GM19193 (cell line): Measurements from ENCODE around the gene SOCS1.

Source experiments
- POLR2A ChIP-seq: IDR thresholded peaks from 4 replicates; pipeline ENCODE4 v1.6.1; 2011; ENCODE audit not compliant: insufficient read depth, insufficient read length; ENCODE audit errors: extremely low read depth

SOCS1 gene

DNA sequence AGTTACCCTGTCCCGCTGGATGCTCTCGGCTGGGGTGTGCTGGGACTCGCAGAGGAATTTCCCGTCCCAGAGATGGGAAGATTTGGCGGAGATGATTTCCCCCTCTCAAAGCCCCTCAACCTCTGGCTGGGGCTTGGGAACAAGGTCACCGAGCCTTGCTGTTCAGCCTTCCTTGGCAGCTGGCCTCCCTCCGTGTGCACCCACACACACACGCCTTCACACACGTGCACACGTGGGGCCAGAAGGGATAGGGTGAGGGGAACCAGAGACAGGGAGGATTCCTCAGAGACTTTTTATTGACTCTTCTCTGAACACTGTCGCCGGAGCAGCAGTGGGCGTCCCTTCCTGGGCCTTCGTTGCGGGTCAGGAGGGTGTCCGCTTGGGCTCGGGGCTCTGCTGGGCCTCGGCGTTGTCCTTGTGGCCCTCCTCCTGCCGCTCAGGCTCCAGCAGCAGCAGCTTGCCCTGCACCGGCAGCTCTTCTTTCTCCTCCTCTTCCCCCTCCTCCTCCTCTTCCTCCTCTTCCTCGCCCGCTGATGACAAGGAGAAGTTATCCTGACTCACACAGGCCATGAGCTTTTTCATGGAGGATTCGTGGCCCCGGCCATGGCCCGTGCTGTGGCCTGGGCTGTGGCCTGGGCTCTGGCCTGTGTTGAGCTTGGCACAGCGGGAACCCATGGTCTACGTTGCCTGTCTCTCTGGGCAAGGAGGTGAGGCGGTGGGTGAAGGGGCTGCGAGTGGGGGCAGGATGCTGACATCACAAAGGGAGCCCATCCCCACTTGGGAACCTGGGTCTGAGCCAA lies 17.1 kb upstream of the SOCS1 start, which contains the start of gene PRM3:
Gene PRM3 (minus strand): TSS at position 709 of the 800 bp plus-strand sequence. CDS start 34 bp downstream, at position 675.
- no peak for TF ChIP-seq POLR2A

DNA sequence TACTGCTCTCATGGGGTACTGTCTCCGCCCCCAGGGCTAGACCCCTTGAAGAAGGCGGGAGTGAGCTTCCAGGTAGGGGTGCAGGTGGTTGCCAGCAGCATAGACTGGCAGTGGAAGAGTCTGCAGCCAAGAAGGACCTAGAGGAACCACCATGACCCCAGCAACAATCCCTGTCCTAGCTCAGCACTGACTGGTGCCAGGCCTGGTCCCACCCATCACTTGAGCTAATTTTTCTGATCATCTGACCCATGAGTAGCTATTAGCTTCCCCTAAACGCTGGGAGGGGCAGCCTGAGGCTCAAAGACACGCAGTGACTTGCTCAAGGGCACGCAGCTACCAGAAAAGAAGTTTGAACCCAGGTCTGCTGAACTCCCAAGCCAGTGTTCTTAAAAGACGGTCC lies 16.5 kb upstream of the SOCS1 start:
- no peak for TF ChIP-seq POLR2A

DNA sequence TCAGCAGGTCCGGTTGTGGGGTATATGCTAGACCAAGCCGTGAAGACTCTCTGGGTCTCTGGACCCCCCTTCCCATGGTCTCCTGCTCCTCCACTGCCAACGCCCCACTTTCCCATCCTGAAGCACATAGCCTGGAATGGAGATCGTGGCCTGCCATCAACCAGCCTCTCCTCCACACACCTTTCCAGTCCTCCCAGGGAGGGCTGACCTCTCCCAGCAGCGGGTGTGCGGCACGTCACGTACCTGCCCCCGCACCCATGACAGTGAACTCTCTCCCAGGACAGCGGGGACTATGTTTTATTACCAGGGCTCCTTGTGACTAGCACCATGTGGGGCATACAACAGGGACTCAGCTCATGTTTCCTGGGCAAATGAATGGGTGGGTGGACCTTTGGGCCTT lies 15.6 kb upstream of the SOCS1 start:
- no peak for TF ChIP-seq POLR2A

DNA sequence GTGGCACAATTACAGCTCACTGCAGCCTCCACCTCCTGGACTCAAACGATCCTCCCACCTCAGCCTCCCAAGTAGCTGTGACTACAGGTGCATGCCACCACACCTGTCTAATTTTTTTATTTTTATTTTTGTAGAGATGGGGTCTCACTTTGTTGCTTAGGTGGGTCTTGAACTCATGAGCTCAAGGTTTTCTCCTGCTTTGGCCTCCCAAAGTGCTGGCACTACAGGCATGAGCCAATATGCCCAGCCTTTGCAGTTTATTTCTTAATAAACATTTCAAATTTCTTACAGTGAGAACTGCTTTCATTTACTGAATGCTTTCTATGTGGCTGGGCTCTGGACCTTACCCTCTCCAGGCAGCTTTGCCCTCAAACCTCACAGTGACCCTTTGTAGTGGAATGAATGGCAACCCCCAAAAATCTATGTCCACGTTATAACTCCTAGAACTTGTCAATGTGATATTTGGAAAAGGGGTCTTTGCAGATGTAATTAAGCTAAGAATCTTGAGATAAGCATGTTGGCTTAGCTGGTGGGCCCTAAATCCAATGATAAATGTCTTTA lies 14.7 kb upstream of the SOCS1 start:
- no peak for TF ChIP-seq POLR2A

DNA sequence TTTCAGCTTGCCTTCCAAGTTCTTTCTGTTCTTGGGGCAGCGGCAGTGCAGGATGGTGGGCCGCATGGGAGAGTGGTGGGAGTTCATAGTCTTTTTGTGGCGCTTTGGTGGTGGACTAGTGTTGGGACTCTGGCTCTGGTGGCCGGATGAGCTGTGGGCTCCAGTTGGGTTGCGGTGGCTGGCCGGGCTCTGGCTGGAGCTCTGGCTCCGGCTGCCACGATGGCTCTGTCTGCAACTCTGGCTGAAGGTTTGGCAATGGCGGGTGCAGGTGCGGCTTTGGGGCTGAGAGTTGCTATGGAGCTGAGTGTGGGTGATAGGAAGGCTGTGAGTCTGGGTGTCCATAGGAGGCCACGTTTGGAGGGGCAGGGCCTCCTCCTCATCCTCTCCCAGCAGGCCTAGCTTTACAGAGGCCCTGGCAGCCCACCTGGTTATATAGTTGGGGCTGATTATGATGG lies 12.9 kb upstream of the SOCS1 start, which contains the start of gene TNP2:
Gene TNP2 (minus strand): TSS at position 405 of the 455 bp plus-strand sequence. CDS start 63 bp downstream, at position 342.
- TF ChIP-seq POLR2A = no peak

DNA sequence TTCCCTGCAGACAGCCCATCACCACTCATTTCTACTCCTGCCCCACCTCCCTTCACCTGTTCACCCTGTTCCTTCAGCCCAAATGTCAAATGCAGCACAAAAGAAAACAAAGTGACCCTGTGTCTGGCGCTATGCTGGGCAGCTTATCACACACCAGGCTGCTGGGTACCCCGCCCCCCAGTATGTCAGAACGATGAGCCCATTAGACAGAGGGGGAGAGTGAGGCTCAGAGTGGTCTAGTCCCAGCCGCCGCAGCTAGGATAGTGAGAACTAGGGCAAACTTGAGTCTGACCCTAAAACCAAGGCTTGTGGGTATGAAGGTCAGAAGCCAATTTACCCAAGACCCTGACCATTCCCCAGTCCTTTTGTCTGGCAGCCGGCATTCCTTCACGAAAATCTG lies 9.1 kb upstream of the SOCS1 start:
- TF ChIP-seq POLR2A = no peak

DNA sequence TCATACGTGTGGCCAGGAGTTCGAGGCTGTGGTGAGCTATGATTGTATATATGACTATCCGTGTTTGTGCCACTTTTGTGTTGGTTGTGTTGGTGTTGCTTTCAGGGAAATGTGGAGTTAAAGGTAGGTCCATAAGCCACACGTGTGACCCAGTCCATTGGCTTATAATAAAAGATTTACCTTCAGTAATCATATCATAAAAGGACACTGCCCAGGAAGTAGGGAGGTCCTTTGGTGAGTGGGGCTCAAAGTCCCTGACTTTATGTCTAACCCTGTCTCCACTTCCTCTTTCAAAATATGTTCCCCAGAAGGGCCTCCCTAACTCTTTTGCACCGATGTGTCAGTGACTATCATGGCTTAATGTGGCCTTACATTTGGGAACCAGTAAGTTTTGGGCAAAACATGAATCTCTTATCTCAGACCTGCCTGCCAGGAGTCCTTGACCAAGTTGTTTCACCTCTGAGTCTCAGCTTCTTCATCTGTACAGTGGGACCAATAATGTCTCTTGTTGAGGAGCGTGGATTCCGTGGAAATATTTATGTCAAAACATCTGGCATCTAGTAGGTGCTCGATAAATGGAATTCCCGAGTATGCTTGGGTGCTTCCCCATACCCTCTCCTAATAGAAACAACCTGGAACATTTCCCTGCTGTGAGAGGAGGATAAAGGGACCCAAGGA lies 8.3 kb upstream of the SOCS1 start:
- no peak for TF ChIP-seq POLR2A

DNA sequence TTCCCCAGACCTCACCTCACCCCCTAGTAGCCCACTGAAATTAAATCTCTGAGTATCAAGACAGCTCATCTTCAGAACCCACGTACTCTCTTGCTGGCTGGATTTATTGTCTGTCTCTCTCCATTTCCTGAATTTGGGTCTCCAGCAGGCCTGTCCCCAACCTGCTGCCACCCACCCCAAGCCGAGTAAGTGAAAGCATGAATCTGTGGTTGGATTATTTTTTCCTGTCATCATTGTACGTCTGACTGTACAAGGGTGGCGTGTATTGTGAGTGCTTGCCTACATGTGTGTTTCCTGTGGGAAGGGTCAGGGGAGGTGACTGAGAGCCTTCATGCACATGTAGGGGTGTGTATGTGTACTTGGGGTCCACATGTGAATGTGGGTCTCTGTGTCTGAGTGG lies 7.7 kb upstream of the SOCS1 start:
- no peak for TF ChIP-seq POLR2A

DNA sequence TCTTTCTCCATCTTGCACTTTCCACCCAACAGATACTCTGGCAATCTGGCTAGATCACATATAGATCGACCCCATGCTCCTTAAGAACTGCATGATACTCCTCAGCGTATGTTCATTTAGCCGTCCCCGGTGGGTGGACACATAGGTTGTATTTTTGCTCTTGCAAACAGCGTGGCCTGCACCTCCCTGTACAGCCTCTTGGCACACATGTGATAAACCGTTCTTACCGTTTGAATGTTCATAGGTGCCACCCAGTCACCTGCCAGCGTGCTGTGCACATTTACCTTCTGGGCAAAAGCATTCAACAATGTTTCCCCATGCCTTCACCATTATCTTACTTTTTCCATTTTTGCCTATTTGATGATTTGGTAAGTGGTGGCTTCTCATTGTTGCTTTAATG lies 6.9 kb upstream of the SOCS1 start:
- TF ChIP-seq POLR2A = no peak

DNA sequence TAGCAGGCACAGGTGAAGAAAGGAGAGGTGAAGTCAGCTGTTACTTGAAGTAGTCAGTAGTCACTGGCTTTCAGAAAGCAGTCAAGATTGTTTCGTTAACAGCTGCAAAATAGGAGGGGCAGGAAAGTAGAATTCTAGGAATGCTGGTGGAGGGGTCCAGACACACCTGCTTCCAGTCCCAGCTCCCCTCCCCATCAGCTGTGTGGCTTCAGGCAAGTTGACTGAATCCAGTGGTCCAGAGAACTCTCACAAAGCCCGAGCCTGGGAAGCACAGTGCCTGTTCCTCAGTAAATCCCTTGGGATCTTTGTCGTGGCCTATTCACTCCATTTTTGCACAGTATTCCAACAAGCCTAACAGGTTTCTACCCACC lies 4.6 kb upstream of the SOCS1 start:
- TF ChIP-seq POLR2A = no peak

DNA sequence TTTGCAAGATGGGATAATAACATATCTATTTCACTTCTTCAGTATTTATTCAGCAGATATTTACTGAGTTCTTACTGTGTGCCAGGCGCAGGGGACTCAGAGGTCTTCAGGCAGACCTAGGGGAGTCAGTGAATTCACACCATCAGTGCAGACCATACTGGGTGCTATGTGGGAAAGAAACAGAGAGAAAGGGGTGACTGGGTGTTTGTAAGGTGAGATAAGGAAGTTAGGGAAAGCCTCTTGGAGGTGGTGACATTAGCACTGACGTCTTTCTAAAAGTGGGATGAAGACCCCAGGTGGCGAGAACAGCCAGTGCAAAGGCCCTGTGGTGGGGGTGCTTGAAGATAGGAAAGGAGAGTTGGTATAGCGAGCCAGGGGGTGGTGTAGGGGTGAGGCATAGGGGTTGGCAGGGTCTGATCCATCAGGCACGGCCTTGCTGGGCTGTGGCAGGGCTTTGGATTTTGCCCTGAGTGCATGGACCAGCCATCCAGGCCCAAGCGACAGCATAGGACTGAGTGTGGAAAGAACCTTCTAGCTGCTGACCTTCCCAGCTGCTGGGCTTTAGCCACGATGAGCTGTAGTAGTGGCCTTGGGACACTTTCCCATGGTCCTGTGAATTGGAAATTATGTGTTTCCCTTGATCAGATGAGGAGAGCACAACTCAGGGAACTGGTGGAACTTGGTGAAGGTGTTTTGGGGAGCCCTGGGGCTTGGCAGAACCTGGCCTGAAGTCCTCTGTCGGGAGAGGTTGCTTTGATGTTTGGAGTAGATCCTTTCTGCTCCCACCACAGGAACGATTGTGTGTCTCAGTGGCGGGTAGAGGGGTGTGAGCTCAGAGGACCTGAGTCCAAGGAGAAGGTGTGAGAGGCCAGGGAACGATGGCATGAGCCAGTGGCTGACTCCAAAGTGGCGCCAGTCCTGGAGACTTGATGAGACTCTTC lies 3.9 kb upstream of the SOCS1 start:
- no peak for TF ChIP-seq POLR2A

DNA sequence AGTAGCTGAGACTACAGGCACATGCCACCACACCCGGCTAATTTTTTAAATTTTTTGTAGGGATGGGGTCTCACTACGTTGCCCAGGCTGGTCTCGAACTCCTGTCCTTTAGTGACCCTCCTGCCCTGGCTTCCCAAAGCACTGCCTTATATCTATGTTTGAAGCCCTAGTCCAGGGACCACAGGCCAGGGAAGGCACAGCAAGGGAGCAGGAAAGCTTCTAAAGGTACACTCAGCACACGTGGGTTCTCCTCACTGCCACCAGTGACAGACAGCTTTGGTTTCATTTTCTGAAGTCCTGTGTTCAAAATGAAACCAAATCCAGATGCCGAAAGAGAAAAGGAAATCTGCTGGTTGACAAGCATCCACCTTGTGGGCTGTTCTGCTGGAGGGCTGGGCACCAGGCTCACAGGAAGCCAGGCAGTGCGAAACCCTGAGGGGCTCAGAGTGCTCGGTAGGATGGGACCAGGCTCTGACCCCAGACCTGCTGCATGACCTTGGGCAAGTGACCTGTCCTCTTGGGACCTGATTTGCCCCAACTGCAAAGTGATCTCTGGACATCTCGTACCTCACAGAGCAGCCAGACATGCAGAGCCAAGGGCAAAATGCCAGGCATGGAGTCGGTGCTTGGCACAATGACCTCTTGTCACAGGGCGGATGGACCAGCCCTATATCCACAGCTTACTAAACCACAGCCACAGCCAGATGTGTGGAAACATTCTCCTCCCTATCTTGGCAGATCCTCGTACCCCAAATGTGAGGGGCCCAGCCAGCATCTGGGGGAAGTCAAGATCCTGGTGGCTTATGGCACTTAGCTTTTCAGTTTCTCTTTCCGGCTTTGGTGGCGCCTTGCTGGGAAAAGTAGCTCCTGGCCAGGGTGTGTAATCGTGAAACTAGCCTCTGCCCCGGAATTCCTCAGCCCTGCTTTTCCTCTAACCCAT lies 2.8 kb upstream of the SOCS1 start:
- no peak for TF ChIP-seq POLR2A

DNA sequence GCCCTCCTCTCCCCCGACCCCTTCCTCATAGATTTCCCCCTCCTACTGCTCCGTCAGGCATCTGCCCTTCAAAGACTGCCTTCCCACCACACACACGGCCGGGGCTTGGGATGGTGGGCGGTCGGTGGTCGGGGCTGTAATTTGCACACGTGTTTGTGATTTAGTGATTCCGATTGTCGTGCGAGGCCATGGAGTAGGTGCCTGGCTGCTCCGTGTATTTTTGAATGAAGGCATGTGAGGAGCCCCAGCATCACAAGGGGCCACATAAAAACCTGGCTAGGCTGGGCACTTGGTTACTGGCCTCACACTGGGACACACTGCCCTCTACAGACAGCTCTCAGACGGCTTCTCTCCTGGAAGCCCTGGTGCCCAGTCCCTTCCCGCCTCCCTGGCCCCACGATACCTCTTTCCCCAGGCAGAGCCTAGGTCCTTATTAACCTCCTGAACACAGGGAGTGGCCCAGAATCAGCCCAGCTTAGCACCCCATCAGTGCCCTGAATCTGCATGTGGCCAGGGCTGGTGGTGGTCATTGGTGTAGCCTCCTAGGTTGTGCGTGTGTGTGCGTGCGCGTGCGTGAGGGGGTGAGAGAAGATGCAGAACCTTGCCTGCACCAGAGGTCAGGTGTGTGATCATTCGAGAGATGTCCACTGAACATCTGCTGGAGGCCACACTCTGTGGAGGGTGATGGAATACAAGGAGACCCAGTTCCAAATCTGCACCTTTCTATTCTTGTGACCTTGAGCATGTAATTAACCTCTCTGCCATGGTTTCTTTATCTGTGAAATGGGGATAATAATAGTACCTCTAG lies 1.3 kb upstream of the SOCS1 start:
- TF ChIP-seq POLR2A = no peak
